Muscle layer of duodenum (tissue), 2 donors: Measurements from ENCODE around the gene ZNF480.
A peak's percentile ranks its signal among the peaks of the same experiment; 100 is the strongest.
"Not testable (repeated sequence)": the region's sequence is repeated elsewhere in the genome, so short reads cannot be mapped to it uniquely, and the experiment has no call there.

Experiments used
- H3K27ac ChIP-seq: one replicate; pipeline ENCODE4 v1.7.0; 2013; ENCODE audit warnings: mild to moderate bottlenecking, low read length
- H3K27me3 ChIP-seq: one replicate; pipeline ENCODE4 v1.7.0; 2013; ENCODE audit warnings: low read depth, mild to moderate bottlenecking, control low read depth, low read length
- H3K36me3 ChIP-seq, 2 donors: one replicate each; pipeline ENCODE4 v1.7.0; 2013; ENCODE audit warnings: low read length in 2 of 2, control low read depth in 1 of 2, mild to moderate bottlenecking in 1 of 2; ENCODE audit not compliant: insufficient read depth in 2 of 2, control insufficient read depth in 1 of 2
- H3K4me1 ChIP-seq, 2 donors: one replicate each; pipeline ENCODE4 v1.7.0; 2013; ENCODE audit warnings: low read length in 2 of 2, mild to moderate bottlenecking in 2 of 2, control low read depth in 1 of 2, moderate library complexity in 1 of 2; ENCODE audit not compliant: insufficient read depth in 2 of 2, control insufficient read depth in 1 of 2
- H3K4me3 ChIP-seq, 2 donors: one replicate each; pipeline ENCODE4 v1.7.0; 2013; ENCODE audit warnings: low read length in 2 of 2, low read depth in 1 of 2, mild to moderate bottlenecking in 1 of 2
- H3K9me3 ChIP-seq, 2 donors: one replicate each; pipeline ENCODE4 v1.7.0; 2013; ENCODE audit warnings: low read length in 2 of 2, control low read depth in 1 of 2, mild to moderate bottlenecking in 1 of 2; ENCODE audit not compliant: control insufficient read depth in 1 of 2
- donor health status: healthy.

The ZNF480 gene

DNA sequence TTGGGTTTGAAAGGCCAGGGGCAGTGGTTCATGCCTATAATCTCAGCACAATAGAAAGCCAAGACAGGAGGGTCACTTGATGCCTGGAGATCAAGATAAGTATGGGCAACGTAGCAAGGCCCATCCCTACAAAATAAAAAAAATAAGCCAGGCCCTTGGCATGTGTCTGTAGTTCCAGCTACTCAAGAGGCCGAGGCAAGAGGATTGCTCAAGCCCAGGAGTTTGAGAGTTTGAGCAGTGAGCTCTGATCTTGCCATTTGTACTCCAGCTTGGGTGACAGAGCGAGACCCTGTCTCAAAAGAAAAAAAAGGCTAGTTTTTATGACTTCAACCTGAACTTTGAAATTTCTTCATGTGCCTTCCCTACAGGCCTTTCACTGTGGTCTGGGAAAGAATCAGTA is 5.2 kb upstream of the ZNF480 start:
- H3K36me3 ChIP-seq = peaks cover 13 to 43% of the 10 kb centered on the region in 2 donors
- H3K4me1 ChIP-seq = no peaks in the 10 kb centered on the region
- H3K9me3 ChIP-seq = peaks cover 0 to 5% of the 10 kb centered on the region in 2 donors

GRCh38 chr19:52292946-52293345 is 4.0 kb upstream of the ZNF480 start:
- H3K27me3 ChIP-seq, H3K4me3 ChIP-seq, H3K4me1 ChIP-seq, H3K9me3 ChIP-seq, H3K27ac ChIP-seq: not testable (repeated sequence)
- peaks cover 13 to 33% of the 10 kb centered on the region in 2 donors for H3K36me3 ChIP-seq

More for the DNA sequence above, 5.2 kb upstream of the ZNF480 start:
- Histone ChIP-seq H3K27ac (no peak overlapping the region), H3K27me3 (no peaks in the 10 kb centered on the region), H3K4me3 (no peak overlapping the region)

GRCh38 chr19:52296400-52296772 is 583 bp upstream of the ZNF480 start:
- Histone ChIP-seq H3K36me3 (peaks cover 12 to 27% of the 10 kb centered on the region in 2 donors), H3K27ac (no peak overlapping the region), H3K4me1 (peaks cover 0 to 6% of the 10 kb centered on the region in 2 donors), H3K9me3 (peaks cover 0 to 5% of the 10 kb centered on the region in 2 donors), H3K27me3 (no peaks in the 10 kb centered on the region), H3K4me3 (peak overlapping the region; percentile 71 to 77)

- Histone ChIP-seq H3K27me3 (no peaks in the 10 kb centered on the region), H3K9me3 (peaks cover 4 to 10% of the 10 kb centered on the region in 2 donors), H3K27ac (peak overlapping the region; percentile 97), H3K4me1 (peaks cover 0 to 6% of the 10 kb centered on the region in 2 donors), H3K36me3 (peaks cover 23 to 37% of the 10 kb centered on the region in 2 donors), H3K4me3 (peak overlapping the region; percentile 79 to 91)
Measured at GRCh38 chr19:52297601-52298364, 814 bp downstream of the ZNF480 start.

- Histone ChIP-seq H3K9me3 (peaks cover 39 to 73% of the 10 kb centered on the region in 2 donors), H3K36me3 (peaks cover 22 to 90% of the 10 kb centered on the region in 2 donors), H3K27ac (no peak overlapping the region), H3K4me3 (peak overlapping the region; percentile 19 to 56), H3K27me3 (no peaks in the 10 kb centered on the region), H3K4me1 (no peaks in the 10 kb centered on the region)
Measured at GRCh38 chr19:52307275-52307674, 10.3 kb downstream of the ZNF480 start.

DNA sequence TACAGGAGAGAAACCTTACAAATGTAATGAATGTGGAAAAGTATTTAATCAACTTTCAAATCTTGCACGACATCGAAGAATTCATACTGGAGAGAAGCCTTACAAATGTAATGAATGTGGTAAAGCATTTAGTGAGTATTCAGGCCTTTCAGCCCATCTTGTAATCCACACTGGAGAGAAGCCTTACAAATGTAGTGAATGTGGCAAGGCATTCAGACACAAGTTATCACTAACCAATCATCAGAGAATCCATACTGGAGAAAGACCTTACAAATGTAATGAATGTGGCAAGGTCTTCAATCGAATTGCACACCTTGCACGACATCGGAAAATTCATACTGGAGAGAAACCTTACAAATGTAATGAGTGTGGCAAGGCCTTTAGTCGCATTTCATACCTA is 25.5 kb downstream of the ZNF480 start:
- Histone ChIP-seq H3K36me3 (peaks cover 33 to 63% of the 10 kb centered on the region in 2 donors), H3K27me3 (no peaks in the 10 kb centered on the region), H3K4me1 (no peaks in the 10 kb centered on the region), H3K4me3 (peak overlapping the region; percentile 32 to 67), H3K9me3 (peaks cover 88 to 95% of the 10 kb centered on the region in 2 donors), H3K27ac (no peak overlapping the region)

GRCh38 chr19:52331757-52332156 is 34.8 kb downstream of the ZNF480 start:
- Histone ChIP-seq H3K9me3 (peaks cover 27 to 54% of the 10 kb centered on the region in 2 donors), H3K4me3 (peak overlapping the region in 1 of 2 donors; percentile 54)

DNA sequence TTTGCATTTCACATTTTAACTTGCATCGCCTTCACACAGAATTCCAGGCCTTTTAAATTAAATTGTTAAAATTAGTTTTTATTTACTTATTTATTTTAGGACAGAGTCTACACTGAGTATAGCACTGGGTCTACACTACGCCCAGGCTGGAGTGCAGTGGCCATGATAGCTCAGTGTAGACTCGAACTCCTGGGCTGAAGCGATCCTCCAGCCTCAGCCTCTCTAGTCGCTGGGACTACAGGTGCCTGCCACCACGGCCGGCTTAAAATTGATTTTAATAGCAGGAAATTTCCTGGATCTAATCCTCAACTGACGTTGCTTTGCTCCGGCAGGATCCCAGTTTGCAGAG is 38.8 kb downstream of the ZNF480 start:
- Histone ChIP-seq H3K4me1 (peaks cover 0 to 7% of the 10 kb centered on the region in 2 donors), H3K27ac (no peak overlapping the region), H3K9me3 (peaks cover 13 to 26% of the 10 kb centered on the region in 2 donors), H3K36me3 (no peaks in the 10 kb centered on the region), H3K4me3 (peak overlapping the region; percentile 83 to 86), H3K27me3 (no peaks in the 10 kb centered on the region)

More at GRCh38 chr19:52331757-52332156, 34.8 kb downstream of the ZNF480 start:
- no peak overlapping the region for H3K27ac ChIP-seq
- no peaks in the 10 kb centered on the region for H3K27me3 ChIP-seq
- H3K4me1 ChIP-seq = peaks cover 0 to 3% of the 10 kb centered on the region in 2 donors
- H3K36me3 ChIP-seq = no peaks in the 10 kb centered on the region

DNA sequence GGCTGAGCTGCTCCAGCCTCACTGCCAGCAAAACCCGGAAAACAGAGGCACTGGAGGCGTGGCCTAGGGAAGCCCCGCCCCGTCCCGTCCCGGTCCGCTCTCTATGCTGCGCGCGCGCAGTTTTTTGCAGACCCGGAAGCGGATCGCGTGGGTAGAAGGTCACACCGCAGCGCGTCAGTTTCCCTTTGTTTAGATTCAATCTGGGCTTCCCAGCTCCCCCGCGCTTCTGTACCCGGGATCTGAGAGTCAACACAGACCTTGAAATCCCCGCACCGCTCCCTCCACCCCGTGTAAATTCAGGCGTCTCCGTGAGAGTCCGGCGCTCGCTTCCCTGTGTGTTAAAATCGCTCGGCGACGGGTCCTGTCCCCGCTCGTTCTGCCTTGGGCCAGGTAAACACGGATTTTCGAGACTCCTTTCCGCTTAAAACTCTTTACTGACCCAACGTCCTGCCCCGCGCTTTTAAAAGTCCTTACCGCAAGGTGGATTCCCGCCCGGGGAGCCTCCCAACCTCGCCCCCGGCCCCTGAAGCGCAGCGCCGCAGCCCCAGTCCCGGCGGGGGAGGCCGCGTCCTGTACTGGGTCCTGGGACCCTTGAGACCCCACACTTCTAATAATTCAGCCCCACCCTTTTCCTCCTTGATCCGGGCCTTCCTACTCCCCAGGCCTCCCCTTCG is 39.3 kb downstream of the ZNF480 start, which contains the start of gene ZNF610:
ZNF610 (plus strand) TSS at position 127 of the 674 bp plus-strand sequence. CDS start 12,930 bp downstream, outside the sequence.
- Histone ChIP-seq H3K4me3 (peak within 1 kb of the TSS; percentile 83 to 86), H3K36me3 (no peaks in the 10 kb centered on the region), H3K9me3 (peaks cover 8 to 20% of the 10 kb centered on the region in 2 donors)

DNA sequence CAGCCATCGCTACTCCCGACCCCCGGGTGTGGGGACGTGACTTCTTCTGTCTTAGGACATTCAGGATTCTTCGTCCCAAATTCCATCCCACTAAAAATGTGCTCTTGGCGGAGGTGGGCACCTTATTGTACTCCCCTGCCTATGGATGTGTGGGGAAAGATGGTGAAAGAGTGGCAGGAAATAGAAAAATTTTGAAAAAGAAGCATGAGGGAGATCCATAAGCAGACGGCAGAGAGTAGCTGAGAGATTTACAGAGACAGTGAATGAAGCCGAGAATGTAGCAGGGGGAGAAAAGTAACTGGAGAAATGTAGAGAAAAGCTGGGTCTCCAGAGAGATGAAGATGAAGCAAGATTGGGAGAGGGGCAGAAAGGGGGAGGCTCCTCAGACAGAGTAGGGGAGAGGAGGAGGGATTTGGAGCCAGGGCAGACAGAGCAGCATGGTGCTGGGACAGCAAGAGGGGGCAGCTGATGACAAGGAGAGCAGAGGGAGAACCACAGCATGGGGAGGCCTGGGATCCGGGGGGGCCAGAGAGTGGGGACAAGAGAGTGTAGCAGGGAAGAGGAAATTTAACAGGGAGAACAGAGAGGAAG is 39.9 kb downstream of the ZNF480 start:
- no peaks in the 10 kb centered on the region for H3K27me3 ChIP-seq
- peaks cover 1 to 14% of the 10 kb centered on the region in 2 donors for H3K9me3 ChIP-seq
- no peaks in the 10 kb centered on the region for H3K36me3 ChIP-seq
- peaks cover 0 to 7% of the 10 kb centered on the region in 2 donors for H3K4me1 ChIP-seq
- peak overlapping the region; percentile 84 for H3K27ac ChIP-seq
- H3K4me3 ChIP-seq = peak overlapping the region; percentile 83 to 86

More for the DNA sequence above, 39.3 kb downstream of the ZNF480 start, which contains the start of gene ZNF610:
- H3K27ac ChIP-seq = peak within 1 kb of the TSS; percentile 84
- peaks cover 0 to 7% of the 10 kb centered on the region in 2 donors for H3K4me1 ChIP-seq
- H3K27me3 ChIP-seq = no peaks in the 10 kb centered on the region

DNA sequence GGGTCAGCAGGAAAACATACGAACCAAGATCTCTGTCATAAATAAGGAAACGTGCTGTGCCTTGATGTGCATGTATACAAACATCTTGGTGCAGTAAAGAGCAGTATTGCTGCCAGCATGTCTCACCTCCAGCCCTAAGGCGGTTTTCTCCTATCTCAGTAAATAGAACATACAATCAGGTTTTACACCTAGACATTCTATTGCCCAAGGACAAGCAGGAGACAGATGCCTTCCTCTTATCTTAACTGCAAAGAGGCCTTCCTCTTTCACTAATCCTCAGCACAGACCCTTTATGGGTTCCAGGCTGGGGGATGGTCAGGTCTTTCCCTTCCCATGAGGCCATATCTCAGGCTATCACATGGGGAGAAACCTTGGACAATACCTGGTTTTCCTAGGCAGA is 42.1 kb downstream of the ZNF480 start:
- H3K4me1 ChIP-seq, H3K4me3 ChIP-seq, H3K9me3 ChIP-seq, H3K27me3 ChIP-seq, H3K27ac ChIP-seq, H3K36me3 ChIP-seq: not testable (repeated sequence)
